SK-N-SH (cell line): ENCODE measurements around the gene SP3. TPM values are rescaled to one million over a fixed set of nuclear protein-coding genes. Genes with fewer than 3 reads are reported as not detected.

Source experiments
- CTCF ChIA-PET: fragments of 300-600, 350-600 bp; formaldehyde crosslinking; extraction: SDS; loops from one replicate; lab custom pipeline; 2021; lab: Yijun Ruan, JAX
- POLR2A ChIA-PET: fragments of 350-600 bp; sonication (Branson Sonifier 250); formaldehyde crosslinking; extraction: SDS; loops from one replicate; lab custom pipeline; 2020; ENCODE audit warnings: antibody characterized with exemption, inconsistent platforms; lab: Yijun Ruan, JAX
- DNase-seq: peaks from one replicate; pipeline ENCODE4 v3.0.0; 2012
- H2AFZ ChIP-seq: fragments of 200-600 bp; sonication (generic); 2 replicates; pipeline ENCODE4 v1.8.1; 2016; ENCODE audit warnings: antibody characterized with exemption, mild to moderate bottlenecking, low read depth
- H3F3A ChIP-seq: fragments of 200-600 bp; sonication (generic); replicated peaks from 2 replicates; pipeline ENCODE3; 2016; ENCODE audit warnings: antibody characterized with exemption, mild to moderate bottlenecking; ENCODE audit not compliant: insufficient read depth
- H3K27ac ChIP-seq, 2 experiments: fragments of 200-500 bp in 1 of 2; fragments of 200-600 bp in 1 of 2; sonication (Bioruptor generic) in 1 of 2; sonication (generic), shearing (Covaris generic) in 1 of 2; 2 replicates each; pipeline versions ENCODE4 v1.5.1 to v1.6.1; 2014 to 2016; ENCODE audit warnings: low read depth in 2 of 2, inconsistent platforms in 1 of 2, low read length in 1 of 2, mild to moderate bottlenecking in 1 of 2, mixed read lengths in 1 of 2
- H3K27me3 ChIP-seq: fragments of 200-600 bp; sonication (generic), shearing (Covaris generic); 2 replicates; pipeline ENCODE4 v1.6.1; 2016; ENCODE audit warnings: mixed run types; ENCODE audit not compliant: insufficient read depth
- H3K36me3 ChIP-seq, 2 experiments: fragments of 200-500 bp in 1 of 2; fragments of 200-600 bp in 1 of 2; sonication (Bioruptor generic) in 1 of 2; sonication (generic) in 1 of 2; replicated peaks in 1 of 2; 2 replicates each; pipeline versions ENCODE3 to v1.5.1; 2014 to 2016; ENCODE audit warnings: low read length in 1 of 2, mild to moderate bottlenecking in 1 of 2; ENCODE audit not compliant: insufficient read depth in 2 of 2, control insufficient read depth in 1 of 2
- H3K4me1 ChIP-seq, 2 experiments: fragments of 200-500 bp in 1 of 2; fragments of 200-600 bp in 1 of 2; sonication (Bioruptor generic) in 1 of 2; sonication (generic), shearing (Covaris generic) in 1 of 2; 2 replicates each; pipeline versions ENCODE4 v1.5.1 to v1.6.1; 2014 to 2016; ENCODE audit warnings: low read depth in 1 of 2, low read length in 1 of 2, mixed run types in 1 of 2; ENCODE audit not compliant: insufficient read depth in 2 of 2, control insufficient read depth in 1 of 2
- H3K4me2 ChIP-seq: fragments of 200-600 bp; sonication (generic), shearing (Covaris generic); 2 replicates; pipeline ENCODE4 v1.6.1; 2017; ENCODE audit warnings: mixed run types
- H3K4me3 ChIP-seq, 2 experiments: fragments of 200-500 bp in 1 of 2; fragments of 200-600 bp in 1 of 2; sonication (Bioruptor generic) in 1 of 2; sonication (generic), shearing (Covaris generic) in 1 of 2; 2 replicates each; pipeline versions ENCODE4 v1.5.1 to v1.8.1; 2014 to 2016; ENCODE audit warnings: low read depth in 2 of 2, inconsistent platforms in 1 of 2, low read length in 1 of 2, mild to moderate bottlenecking in 1 of 2, mixed read lengths in 1 of 2, moderate library complexity in 1 of 2
- H3K79me2 ChIP-seq: fragments of 200-600 bp; sonication (generic); 2 replicates; pipeline ENCODE4 v1.8.1; 2017; ENCODE audit warnings: mild to moderate bottlenecking; ENCODE audit not compliant: insufficient read depth
- H3K9ac ChIP-seq: fragments of 200-600 bp; sonication (generic); 2 replicates; pipeline ENCODE4 v1.6.1; 2017; ENCODE audit warnings: mixed run types
- H3K9me2 ChIP-seq: fragments of 200-600 bp; sonication (generic); 2 replicates; pipeline ENCODE4 v1.6.1; 2017; ENCODE audit warnings: mixed run types
- H3K9me3 ChIP-seq: fragments of 200-600 bp; sonication (generic); 2 replicates; pipeline ENCODE4 v1.6.1; 2017; ENCODE audit warnings: mixed run types, mild to moderate bottlenecking, moderate library complexity
- H4K20me1 ChIP-seq: fragments of 200-600 bp; sonication (generic); 2 replicates; pipeline ENCODE4 v1.6.1; 2017; ENCODE audit warnings: mild to moderate bottlenecking, mixed run types; ENCODE audit not compliant: insufficient read depth
- EZH2phosphoT487 ChIP-seq: fragments of 200-600 bp; sonication (generic); IDR thresholded peaks from 2 replicates; pipeline ENCODE4 v1.6.1; 2017; ENCODE audit warnings: low read depth, mixed run types, mild to moderate bottlenecking, antibody characterized with exemption, moderate library complexity, borderline replicate concordance
- FOSL2 ChIP-seq: IDR thresholded peaks from 2 replicates; pipeline ENCODE4 v1.4.0; 2012; ENCODE audit warnings: low read depth, mild to moderate bottlenecking, moderate library complexity, borderline replicate concordance
- FOXJ3 ChIP-seq: sonication (generic); formaldehyde crosslinking; IDR thresholded peaks from 2 replicates; pipeline ENCODE4 v1.5.1; 2020; ENCODE audit warnings: mild to moderate bottlenecking, missing genetic modification reagents
- FOXM1 ChIP-seq: IDR thresholded peaks from 2 replicates; pipeline ENCODE4 v1.4.0; 2012; ENCODE audit warnings: low read depth, mild to moderate bottlenecking
- GABPA ChIP-seq: IDR thresholded peaks from 2 replicates; pipeline ENCODE4 v1.4.0; 2012; ENCODE audit warnings: low read depth, mild to moderate bottlenecking
- MEF2A ChIP-seq: IDR thresholded peaks from 2 replicates; pipeline ENCODE4 v1.4.0; 2012; ENCODE audit warnings: low read depth, borderline replicate concordance
- NFIC ChIP-seq: IDR thresholded peaks from 2 replicates; pipeline ENCODE4 v1.4.0; 2012; ENCODE audit warnings: borderline replicate concordance
- NRF1 ChIP-seq: IDR thresholded peaks from 2 replicates; pipeline ENCODE4 v1.6.1; 2012; ENCODE audit warnings: low read depth, mild to moderate bottlenecking, low read length
- RAD21 ChIP-seq: IDR thresholded peaks from 2 replicates; pipeline ENCODE4 v1.6.1; 2012; ENCODE audit warnings: mild to moderate bottlenecking, low read length
- RCOR1 ChIP-seq: fragments of 150-350 bp; IDR thresholded peaks from 2 replicates; pipeline ENCODE4 v1.6.1; 2017; ENCODE audit warnings: antibody characterized with exemption, low read length
- RFX5 ChIP-seq: IDR thresholded peaks from 2 replicates; pipeline ENCODE4 v1.6.1; 2012; ENCODE audit warnings: mild to moderate bottlenecking, improper control_type of control experiment, low read length
- RXRA ChIP-seq: IDR thresholded peaks from 2 replicates; pipeline ENCODE4 v1.4.0; 2012; ENCODE audit warnings: low read depth, mild to moderate bottlenecking, borderline replicate concordance
- SMC3 ChIP-seq: IDR thresholded peaks from 2 replicates; pipeline ENCODE4 v1.6.1; 2012; ENCODE audit warnings: low read depth, low read length, improper control_type of control experiment
- TAF1 ChIP-seq: IDR thresholded peaks from 2 replicates; pipeline ENCODE4 v1.6.1; 2012; ENCODE audit warnings: low read depth, mild to moderate bottlenecking, low read length, moderate library complexity, borderline replicate concordance
- TEAD4 ChIP-seq: IDR thresholded peaks from 2 replicates; pipeline ENCODE4 v1.4.0; 2012; ENCODE audit warnings: mild to moderate bottlenecking, borderline replicate concordance; ENCODE audit not compliant: insufficient read depth
- WGBS: methylation state at CpG from one replicate; pipeline ENCODE4 v1.1.6; 2017; ENCODE audit warnings: low lambda C conversion rate; 5-methylcytosine and 5-hydroxymethylcytosine counted together
- polyA plus RNA-seq, 3 experiments: library from polyadenylated mRNA; depleted of rRNA; stranded (reverse); fragments of >200 nt; gene quantifications; 2 replicates each; pipeline ENCODE4 v1.2.3, GENCODE V29; 2012
- TF ChIP-seq, protein P1 (sequence below): IDR thresholded peaks from 2 replicates; pipeline ENCODE4; 2012
- TF ChIP-seq, protein P2 (sequence below): IDR thresholded peaks from 2 replicates; pipeline ENCODE4 v1.4.0; 2012; ENCODE audit warnings: low read depth, borderline replicate concordance
- TF ChIP-seq, protein P3 (sequence below): fragments of 150-350 bp; IDR thresholded peaks from 2 replicates; pipeline ENCODE4 v1.6.1; 2016; ENCODE audit warnings: mild to moderate bottlenecking, low read depth, low read length
- TF ChIP-seq, protein P4 (sequence below): IDR thresholded peaks from 2 replicates; pipeline ENCODE4 v1.6.1; 2012; ENCODE audit warnings: mild to moderate bottlenecking, low read depth, low read length, moderate library complexity
- TF ChIP-seq, protein P5 (sequence below): IDR thresholded peaks from 2 replicates; pipeline ENCODE4 v1.4.0; 2012; ENCODE audit warnings: low read depth

The SP3 gene
- polyA plus RNA-seq, 1 of the 3 experiments (the other 2 are of a cell fraction): 23.1 TPM

DNA sequence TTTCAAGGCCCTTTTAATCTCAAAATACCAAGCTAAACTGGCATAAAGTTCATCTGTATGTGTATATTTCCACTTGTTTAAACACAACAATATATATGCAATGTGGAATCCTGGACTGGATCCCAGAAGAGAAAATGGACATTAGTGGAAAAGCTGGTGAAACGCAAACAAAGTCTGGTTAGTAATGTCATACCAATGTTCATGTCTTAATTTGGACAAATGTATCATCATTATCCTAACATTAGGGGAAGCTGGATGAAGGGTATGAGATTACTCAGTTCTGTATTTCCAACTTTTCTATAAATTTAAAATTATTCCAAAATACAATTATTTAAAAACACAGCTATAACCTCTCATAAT is 3.8 kb downstream of the SP3 start:
- TF ChIP-seq SMC3: no peak
- TF ChIP-seq, protein P1, sequence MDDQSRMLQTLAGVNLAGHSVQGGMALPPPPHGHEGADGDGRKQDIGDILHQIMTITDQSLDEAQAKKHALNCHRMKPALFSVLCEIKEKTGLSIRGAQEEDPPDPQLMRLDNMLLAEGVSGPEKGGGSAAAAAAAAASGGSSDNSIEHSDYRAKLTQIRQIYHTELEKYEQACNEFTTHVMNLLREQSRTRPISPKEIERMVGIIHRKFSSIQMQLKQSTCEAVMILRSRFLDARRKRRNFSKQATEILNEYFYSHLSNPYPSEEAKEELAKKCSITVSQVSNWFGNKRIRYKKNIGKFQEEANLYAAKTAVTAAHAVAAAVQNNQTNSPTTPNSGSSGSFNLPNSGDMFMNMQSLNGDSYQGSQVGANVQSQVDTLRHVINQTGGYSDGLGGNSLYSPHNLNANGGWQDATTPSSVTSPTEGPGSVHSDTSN: no peak
- TF ChIP-seq GABPA: no peak
- TF ChIP-seq, protein P2, sequence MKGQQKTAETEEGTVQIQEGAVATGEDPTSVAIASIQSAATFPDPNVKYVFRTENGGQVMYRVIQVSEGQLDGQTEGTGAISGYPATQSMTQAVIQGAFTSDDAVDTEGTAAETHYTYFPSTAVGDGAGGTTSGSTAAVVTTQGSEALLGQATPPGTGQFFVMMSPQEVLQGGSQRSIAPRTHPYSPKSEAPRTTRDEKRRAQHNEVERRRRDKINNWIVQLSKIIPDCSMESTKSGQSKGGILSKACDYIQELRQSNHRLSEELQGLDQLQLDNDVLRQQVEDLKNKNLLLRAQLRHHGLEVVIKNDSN: no peak
- TF ChIP-seq FOXM1: no peak
- TF ChIP-seq RAD21: no peak
- no peak for TF ChIP-seq EZH2phosphoT487
- TF ChIP-seq, protein P3, sequence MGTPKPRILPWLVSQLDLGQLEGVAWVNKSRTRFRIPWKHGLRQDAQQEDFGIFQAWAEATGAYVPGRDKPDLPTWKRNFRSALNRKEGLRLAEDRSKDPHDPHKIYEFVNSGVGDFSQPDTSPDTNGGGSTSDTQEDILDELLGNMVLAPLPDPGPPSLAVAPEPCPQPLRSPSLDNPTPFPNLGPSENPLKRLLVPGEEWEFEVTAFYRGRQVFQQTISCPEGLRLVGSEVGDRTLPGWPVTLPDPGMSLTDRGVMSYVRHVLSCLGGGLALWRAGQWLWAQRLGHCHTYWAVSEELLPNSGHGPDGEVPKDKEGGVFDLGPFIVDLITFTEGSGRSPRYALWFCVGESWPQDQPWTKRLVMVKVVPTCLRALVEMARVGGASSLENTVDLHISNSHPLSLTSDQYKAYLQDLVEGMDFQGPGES: no peak
- no peak for TF ChIP-seq NFIC
- TF ChIP-seq, protein P4, sequence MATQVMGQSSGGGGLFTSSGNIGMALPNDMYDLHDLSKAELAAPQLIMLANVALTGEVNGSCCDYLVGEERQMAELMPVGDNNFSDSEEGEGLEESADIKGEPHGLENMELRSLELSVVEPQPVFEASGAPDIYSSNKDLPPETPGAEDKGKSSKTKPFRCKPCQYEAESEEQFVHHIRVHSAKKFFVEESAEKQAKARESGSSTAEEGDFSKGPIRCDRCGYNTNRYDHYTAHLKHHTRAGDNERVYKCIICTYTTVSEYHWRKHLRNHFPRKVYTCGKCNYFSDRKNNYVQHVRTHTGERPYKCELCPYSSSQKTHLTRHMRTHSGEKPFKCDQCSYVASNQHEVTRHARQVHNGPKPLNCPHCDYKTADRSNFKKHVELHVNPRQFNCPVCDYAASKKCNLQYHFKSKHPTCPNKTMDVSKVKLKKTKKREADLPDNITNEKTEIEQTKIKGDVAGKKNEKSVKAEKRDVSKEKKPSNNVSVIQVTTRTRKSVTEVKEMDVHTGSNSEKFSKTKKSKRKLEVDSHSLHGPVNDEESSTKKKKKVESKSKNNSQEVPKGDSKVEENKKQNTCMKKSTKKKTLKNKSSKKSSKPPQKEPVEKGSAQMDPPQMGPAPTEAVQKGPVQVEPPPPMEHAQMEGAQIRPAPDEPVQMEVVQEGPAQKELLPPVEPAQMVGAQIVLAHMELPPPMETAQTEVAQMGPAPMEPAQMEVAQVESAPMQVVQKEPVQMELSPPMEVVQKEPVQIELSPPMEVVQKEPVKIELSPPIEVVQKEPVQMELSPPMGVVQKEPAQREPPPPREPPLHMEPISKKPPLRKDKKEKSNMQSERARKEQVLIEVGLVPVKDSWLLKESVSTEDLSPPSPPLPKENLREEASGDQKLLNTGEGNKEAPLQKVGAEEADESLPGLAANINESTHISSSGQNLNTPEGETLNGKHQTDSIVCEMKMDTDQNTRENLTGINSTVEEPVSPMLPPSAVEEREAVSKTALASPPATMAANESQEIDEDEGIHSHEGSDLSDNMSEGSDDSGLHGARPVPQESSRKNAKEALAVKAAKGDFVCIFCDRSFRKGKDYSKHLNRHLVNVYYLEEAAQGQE: no peak
- no peak for TF ChIP-seq MEF2A
- no peak for TF ChIP-seq TAF1
- no peak for TF ChIP-seq TEAD4
- no peak for TF ChIP-seq RXRA
- TF ChIP-seq, protein P5, sequence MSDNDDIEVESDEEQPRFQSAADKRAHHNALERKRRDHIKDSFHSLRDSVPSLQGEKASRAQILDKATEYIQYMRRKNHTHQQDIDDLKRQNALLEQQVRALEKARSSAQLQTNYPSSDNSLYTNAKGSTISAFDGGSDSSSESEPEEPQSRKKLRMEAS: no peak
- no peak for TF ChIP-seq RCOR1
- TF ChIP-seq FOXJ3: no peak
- TF ChIP-seq NRF1: no peak
- no peak for TF ChIP-seq RFX5
- no peak for TF ChIP-seq FOSL2
- Histone ChIP-seq H3K27ac (no peak overlapping the region), H2AFZ (no peak overlapping the region), H3K79me2 (peaks cover 71% of the 10 kb centered on the region), H3K9me2 (no peaks in the 10 kb centered on the region), H3K4me1 (peaks cover 10 to 11% of the 10 kb centered on the region in 2 experiments; a peak in 2 of 4 replicates), H3K27me3 (no peaks in the 10 kb centered on the region), H3K9me3 (peaks cover 10% of the 10 kb centered on the region; the same call in 1 of the 2 replicates), H3K9ac (no peak overlapping the region), H3K4me3 (no peak overlapping the region), H3K36me3 (peaks cover 33 to 44% of the 10 kb centered on the region in 2 experiments), H3F3A (peaks cover 25% of the 10 kb centered on the region), H3K4me2 (no peak overlapping the region), H4K20me1 (peaks cover 55% of the 10 kb centered on the region)
- POLR2A ChIA-PET: no interaction called here
- CTCF ChIA-PET: interaction anchor here (0.7 to 1.3 kb wide), 3 partner anchors 380 to 934 kb away, joined by 3 to 5 read pairs (median 3); no protein-coding TSS in a partner anchor
- no peak for DNase-seq
- 97% methylated on average over 1 of the region's 1 CpG for WGBS
